Calu3 (cell line): ENCODE results near the gene AKAP12. TPM values are rescaled to one million over a fixed set of nuclear protein-coding genes. Genes with fewer than 3 reads are reported as not detected.

ENCODE experiments used
- BruUV-seq: library from RNA; stranded (reverse); fragments of 400-500 nt; replicated peaks from 2 replicates; lab custom pipeline; 2021; lab: Mats Ljungman, UMichigan
- CTCF ChIA-PET: fragments of 300-600 bp; sonication (Branson Sonifier 250); formaldehyde crosslinking; loops from one replicate; lab custom pipeline; 2022; ENCODE audit warnings: antibody characterized with exemption; lab: Charles Lee
- DNase-seq: peaks from one replicate; pipeline ENCODE4 v3.0.0; 2022
- H3K27ac Mint-ChIP-seq: one replicate; pipeline ENCODE4 v1.8.0; 2022; ENCODE audit warnings: mixed read lengths; ENCODE audit not compliant: unreplicated experiment
- H3K27me3 Mint-ChIP-seq: one replicate; pipeline ENCODE4 v1.8.0; 2022; ENCODE audit warnings: mixed read lengths; ENCODE audit not compliant: unreplicated experiment
- H3K36me3 Mint-ChIP-seq: one replicate; pipeline ENCODE4 v1.8.0; 2022; ENCODE audit warnings: mild to moderate bottlenecking, moderate library complexity, mixed read lengths; ENCODE audit not compliant: insufficient read depth, unreplicated experiment
- H3K4me1 Mint-ChIP-seq: one replicate; pipeline ENCODE4 v1.8.0; 2022; ENCODE audit warnings: mild to moderate bottlenecking, low read depth, mixed read lengths; ENCODE audit not compliant: unreplicated experiment
- H3K4me3 Mint-ChIP-seq: one replicate; pipeline ENCODE4 v1.8.0; 2022; ENCODE audit warnings: mild to moderate bottlenecking, low read depth, moderate library complexity, mixed read lengths; ENCODE audit not compliant: unreplicated experiment
- H3K9me3 Mint-ChIP-seq: one replicate; pipeline ENCODE4 v1.8.0; 2022; ENCODE audit warnings: low read depth, mixed read lengths; ENCODE audit not compliant: unreplicated experiment
- intact Hi-C: fragments of 100-400 bp; cut with micrococcal nuclease; formaldehyde crosslinking; loops from one replicate; pipeline ENCODE4 v1.10.0; 2022; ENCODE audit not compliant: unreplicated experiment
- total RNA-seq: library from RNA; stranded (reverse); gene quantifications from 2 replicates; pipeline ENCODE4 v1.2.3, GENCODE V29; 2022
- TF ChIP-seq, protein P1 (sequence below): fragments of 200-600 bp; IDR thresholded peaks from one replicate; pipeline ENCODE4 v1.8.0; 2022; ENCODE audit warnings: antibody characterized with exemption; ENCODE audit not compliant: unreplicated experiment

Gene AKAP12
- total RNA-seq, 1 experiment from 2014 or later, result 31.8 TPM

- CTCF ChIA-PET, result no interaction called here
- Mint-ChIP-seq H3K36me3 (no peaks in the 10 kb centered on the region), H3K4me1 (no peaks in the 10 kb centered on the region), H3K27me3 (no peaks in the 10 kb centered on the region), H3K9me3 (no peaks in the 10 kb centered on the region), H3K4me3 (no peak overlapping the region), H3K27ac (no peak overlapping the region)
- intact Hi-C loops, result no loop called here
- DNase-seq, result no peak
- no TSS peak for BruUV-seq
- TF ChIP-seq, protein P1, sequence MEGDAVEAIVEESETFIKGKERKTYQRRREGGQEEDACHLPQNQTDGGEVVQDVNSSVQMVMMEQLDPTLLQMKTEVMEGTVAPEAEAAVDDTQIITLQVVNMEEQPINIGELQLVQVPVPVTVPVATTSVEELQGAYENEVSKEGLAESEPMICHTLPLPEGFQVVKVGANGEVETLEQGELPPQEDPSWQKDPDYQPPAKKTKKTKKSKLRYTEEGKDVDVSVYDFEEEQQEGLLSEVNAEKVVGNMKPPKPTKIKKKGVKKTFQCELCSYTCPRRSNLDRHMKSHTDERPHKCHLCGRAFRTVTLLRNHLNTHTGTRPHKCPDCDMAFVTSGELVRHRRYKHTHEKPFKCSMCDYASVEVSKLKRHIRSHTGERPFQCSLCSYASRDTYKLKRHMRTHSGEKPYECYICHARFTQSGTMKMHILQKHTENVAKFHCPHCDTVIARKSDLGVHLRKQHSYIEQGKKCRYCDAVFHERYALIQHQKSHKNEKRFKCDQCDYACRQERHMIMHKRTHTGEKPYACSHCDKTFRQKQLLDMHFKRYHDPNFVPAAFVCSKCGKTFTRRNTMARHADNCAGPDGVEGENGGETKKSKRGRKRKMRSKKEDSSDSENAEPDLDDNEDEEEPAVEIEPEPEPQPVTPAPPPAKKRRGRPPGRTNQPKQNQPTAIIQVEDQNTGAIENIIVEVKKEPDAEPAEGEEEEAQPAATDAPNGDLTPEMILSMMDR, result no peak
These were observed 54.9 kb downstream of the AKAP12 start for GRCh38 chr6:151294561-151295101.

DNA sequence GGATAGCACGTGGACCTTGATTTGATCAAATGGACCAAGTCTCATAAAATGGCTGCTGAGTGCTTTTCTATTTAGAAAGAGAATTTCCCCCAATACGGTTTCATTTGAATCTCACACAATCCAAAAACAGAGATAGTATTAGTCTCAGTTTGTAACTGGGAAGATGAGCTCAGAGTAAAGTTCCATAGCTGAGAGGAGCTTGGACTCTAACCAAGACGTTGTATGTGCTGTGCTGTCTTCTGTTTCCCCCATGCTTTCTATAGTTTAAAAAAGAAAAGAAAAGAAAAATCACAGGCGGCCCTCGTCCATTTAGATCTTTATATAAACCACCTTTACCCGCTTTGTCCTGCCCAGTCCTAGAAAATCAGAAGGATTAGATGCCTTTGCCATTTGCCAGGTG, 58.1 kb downstream of the AKAP12 start:
- Mint-ChIP-seq H3K4me3 (no peak overlapping the region), H3K27me3 (no peaks in the 10 kb centered on the region), H3K4me1 (no peaks in the 10 kb centered on the region), H3K36me3 (no peaks in the 10 kb centered on the region), H3K27ac (no peak overlapping the region), H3K9me3 (no peaks in the 10 kb centered on the region)
- TF ChIP-seq, protein P1, result no peak
- BruUV-seq, result no TSS peak
- DNase-seq, result no peak
- intact Hi-C loops, result no loop called here
- CTCF ChIA-PET, result no interaction called here

- Mint-ChIP-seq H3K4me3 (no peak overlapping the region), H3K9me3 (no peaks in the 10 kb centered on the region), H3K27ac (no peak overlapping the region), H3K4me1 (no peaks in the 10 kb centered on the region), H3K27me3 (no peaks in the 10 kb centered on the region), H3K36me3 (no peaks in the 10 kb centered on the region)
- TF ChIP-seq, protein P1, result no peak
- intact Hi-C loops, result no loop called here
- CTCF ChIA-PET, result interaction anchor here (0.6 kb wide), 1 partner anchor 475 kb away, joined by 3 read pairs; no protein-coding TSS in a partner anchor
- no TSS peak for BruUV-seq
- DNase-seq, result no peak
These were observed 59.2 kb downstream of the AKAP12 start for GRCh38 chr6:151299011-151299410.

DNA sequence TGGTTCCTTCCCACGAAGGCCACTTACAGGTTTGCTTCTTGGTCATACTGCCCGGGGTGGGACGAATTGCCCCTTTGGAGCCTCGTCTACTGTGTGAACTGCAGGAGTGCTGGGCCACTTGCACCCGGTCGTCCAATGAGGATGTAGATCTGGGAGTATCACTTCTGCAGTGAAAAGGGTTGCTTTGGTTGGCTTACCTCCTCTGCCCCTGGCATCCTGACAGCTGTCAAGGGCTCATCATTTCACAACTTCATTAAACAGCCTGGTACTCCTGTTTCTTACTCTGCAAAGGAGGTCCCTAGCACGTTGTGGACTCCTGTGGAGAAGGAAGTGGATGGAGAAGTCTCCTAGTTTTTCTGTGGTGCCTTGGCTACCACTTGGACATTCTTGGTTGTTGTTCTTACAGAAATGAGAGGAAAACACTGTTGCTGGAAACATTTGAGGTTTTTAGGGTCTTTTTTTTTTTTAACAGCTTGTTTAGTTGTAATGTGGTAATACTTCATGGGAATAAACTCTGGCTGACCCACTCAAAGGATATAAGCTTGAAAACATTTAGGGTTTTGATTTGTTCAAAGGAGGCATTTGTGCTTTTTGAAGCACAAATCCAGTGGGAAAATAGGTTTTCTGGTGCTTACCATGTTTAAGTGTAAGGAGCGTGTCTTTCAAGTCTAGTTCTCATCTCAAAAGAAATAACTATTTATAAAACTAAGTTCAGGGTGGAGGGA, 60.7 kb downstream of the AKAP12 start:
- H3K4me1 Mint-ChIP-seq, result no peaks in the 10 kb centered on the region
- no peaks in the 10 kb centered on the region for H3K9me3 Mint-ChIP-seq
- DNase-seq, result no peak
- H3K4me3 Mint-ChIP-seq, result no peak overlapping the region
- TF ChIP-seq, protein P1, result no peak
- intact Hi-C loops, result no loop called here
- CTCF ChIA-PET, result no interaction called here
- no TSS peak for BruUV-seq
- no peak overlapping the region for H3K27ac Mint-ChIP-seq
- H3K36me3 Mint-ChIP-seq, result no peaks in the 10 kb centered on the region
- no peaks in the 10 kb centered on the region for H3K27me3 Mint-ChIP-seq
